ENCODE data around the gene CTNNBL1.
"Not testable (repeated sequence)": the region's sequence is repeated elsewhere in the genome, so short reads cannot be mapped to it uniquely, and the experiment has no call there.

Gene CTNNBL1

DNA sequence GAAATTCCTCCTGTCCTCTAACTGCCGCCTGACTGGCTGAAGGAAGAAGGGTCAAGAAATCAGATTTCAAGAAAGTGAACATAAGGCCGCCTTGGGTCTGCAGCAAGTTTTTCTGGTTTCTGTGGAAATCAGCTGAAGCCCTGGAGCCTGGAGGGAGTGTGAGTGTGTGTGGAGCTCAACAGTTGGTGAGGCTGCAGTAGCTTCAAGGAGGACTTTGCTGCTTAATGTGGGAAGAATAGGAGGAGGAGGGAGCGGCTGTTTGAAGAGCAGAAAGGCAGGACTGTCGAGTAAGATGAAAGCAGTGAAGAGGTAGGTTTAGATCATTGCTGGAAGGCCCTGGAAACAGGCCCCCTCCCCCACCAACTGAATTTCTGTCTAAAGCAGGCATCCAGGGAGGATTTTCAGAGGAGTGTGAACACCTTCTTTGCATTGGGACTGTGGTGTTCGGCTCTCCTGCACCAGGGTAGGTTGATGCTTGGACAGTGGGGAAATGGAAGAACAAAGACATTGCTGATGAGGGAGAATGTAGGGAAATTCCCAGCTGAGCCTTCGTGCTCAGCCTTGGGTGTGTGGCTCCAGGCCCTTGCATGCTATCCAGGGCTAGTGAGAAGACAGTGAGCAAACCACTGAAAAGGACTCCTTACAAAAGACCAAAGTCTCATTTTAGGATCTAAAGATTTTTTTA, 129.6 kb downstream of the CTNNBL1 start:
- no peak for DNase-seq

- no peak for DNase-seq
Measured at GRCh38 chr20:37827605-37828004, 133.8 kb downstream of the CTNNBL1 start.

- no peak for DNase-seq
Measured at GRCh38 chr20:37828684-37829083, 134.9 kb downstream of the CTNNBL1 start.

DNA sequence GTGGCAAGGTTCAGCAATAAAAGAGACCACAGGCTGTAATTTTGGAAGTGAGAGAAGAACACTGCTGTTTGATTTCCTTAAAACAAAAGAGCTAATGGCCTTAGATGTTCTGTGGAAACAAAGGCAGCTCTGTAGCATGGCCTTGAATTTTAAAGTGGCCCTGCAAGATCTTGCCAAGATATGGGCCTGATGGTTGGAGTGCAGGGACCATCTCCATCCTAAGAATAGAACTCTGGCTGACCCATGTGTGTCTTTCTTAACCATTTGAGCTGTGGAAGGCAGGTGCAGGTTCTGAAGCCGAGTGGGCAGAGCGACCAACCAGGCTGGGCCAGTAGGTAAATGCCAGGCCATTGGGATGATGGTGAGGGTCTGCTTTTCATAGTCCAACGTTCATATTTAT, 135.3 kb downstream of the CTNNBL1 start:
- no peak for DNase-seq

GRCh38 chr20:37833221-37833896, 139.5 kb downstream of the CTNNBL1 start:
- no peak for DNase-seq

GRCh38 chr20:37836926-37837325, 143.1 kb downstream of the CTNNBL1 start:
- no peak for DNase-seq

DNA sequence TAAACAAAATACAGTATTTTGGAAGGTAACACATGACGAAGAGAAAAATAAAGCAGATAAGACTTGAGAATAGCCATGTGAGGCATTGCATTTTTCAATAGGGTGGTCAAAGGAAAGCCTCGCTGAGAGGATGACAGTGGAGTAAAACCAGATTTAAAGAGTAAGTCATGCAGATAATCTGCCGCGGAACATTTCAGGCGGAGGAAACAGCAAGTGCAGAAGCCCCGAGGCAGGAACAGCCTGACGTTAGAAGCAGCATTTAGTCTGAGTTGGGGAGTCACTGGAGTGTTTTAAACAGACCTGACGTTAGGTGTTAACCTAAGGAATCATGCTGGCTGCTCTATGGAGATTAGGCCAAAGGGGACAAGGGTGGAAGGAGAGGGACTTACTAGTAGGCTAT, 144.1 kb downstream of the CTNNBL1 start:
- no peak for DNase-seq

GRCh38 chr20:37838769-37839431, 145.1 kb downstream of the CTNNBL1 start:
- DNase-seq: no peak

GRCh38 chr20:37839432-37839827, 145.6 kb downstream of the CTNNBL1 start:
- DNase-seq: no peak

DNA sequence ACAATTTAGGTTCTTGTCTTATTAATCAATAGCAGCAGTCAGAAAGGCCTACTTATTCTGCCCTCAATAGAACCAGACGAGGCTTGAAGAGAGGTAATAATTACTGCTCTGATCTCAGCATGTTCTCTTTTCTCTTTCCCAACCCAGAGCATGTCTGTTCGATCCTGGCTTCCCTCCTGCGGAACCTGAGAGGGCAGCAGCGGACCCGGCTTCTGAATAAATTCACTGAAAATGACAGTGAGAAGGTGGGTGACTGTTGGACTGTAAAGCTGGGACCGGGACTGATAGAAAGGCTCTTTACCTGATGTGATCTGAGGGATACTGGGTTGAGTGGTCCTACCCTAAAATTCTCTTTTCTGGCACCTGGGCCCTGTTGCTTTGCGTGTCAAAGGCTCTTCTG, 146.1 kb downstream of the CTNNBL1 start:
- no peak for DNase-seq

DNA sequence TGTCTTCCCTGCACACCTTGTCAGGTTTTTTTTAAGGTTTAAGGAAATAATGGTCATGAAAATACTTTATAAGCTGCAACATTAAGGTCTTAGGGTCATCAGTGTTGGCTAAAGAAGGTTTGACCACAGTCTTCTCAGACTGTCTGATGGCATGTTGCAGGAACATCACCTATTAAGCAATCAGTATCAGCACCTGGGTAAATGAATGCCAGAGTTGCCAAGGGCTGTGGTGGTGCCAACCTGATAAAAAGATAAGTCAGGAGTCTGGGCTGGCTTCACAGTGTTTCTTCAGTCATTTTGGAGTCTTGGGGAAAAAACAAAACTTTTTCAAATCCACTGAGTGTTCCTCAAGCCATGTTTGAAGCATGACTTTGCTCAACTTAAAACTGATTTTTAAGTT, 147.6 kb downstream of the CTNNBL1 start:
- no peak for DNase-seq

DNA sequence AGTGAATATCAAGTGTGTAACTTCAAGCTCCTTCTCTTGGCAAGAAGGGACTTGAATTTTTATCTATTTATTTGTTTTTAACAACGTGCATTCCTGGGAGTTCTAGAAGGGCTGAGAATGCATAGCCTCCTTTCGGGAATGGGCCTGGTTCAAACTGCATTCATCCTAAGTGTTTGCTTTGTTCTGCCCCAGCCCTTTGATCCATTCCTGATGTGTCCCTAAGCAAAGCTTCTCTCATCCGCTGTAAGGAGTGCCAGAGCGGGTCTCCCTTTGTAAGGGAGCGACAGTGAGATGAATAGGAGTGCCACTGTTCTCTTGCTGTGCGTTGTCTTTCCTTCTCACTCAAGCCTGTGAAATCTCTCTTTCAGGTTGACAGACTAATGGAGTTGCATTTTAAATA, 148.1 kb downstream of the CTNNBL1 start:
- no peak for DNase-seq

- no peak for DNase-seq
Measured at GRCh38 chr20:37845241-37845681, 151.4 kb downstream of the CTNNBL1 start.

DNA sequence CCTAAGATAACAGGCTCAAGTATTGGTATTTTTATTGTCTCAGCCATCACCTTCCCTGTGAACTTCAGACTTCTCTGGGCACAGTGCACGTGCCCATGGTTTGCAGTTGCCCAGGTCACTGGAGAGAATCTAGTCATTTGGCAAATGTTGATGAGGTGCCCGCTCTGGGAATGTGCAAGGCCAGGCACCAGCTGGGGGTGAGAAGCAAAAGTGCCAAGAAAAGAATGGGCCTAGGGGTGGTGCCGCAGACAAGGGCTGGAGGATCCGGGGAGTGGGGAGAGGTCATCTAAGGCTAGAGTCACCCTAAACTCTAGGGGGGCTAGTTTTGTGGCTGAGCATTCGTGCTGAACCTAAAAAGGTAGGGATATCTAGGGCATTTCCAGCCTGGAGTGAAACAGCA, 152.0 kb downstream of the CTNNBL1 start:
- DNase-seq: no peak

- no peak for DNase-seq
Measured at GRCh38 chr20:37846573-37846972, 152.7 kb downstream of the CTNNBL1 start.

- DNase-seq: no peak
Measured at GRCh38 chr20:37848706-37849105, 154.9 kb downstream of the CTNNBL1 start.

DNA sequence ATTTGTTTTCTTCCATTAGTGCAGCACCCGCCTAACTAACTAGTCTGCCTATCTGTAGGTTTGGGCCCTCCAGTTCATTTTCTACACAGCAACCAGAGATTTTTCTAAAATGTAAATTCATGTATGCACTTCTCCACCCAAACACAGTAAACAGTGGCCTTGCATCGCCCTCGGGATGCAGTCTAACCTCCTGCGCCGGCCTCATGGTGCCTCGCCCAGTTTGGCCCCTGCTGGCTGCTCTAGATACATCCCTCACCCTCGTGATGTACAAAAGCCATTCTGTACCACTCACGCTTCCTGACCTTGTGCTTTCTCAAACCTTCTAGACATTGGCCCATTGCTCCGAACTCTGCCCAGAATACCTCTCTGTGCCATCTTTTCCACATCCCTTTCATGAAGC, 155.3 kb downstream of the CTNNBL1 start:
- DNase-seq: no peak

GRCh38 chr20:37849566-37849965, 155.7 kb downstream of the CTNNBL1 start:
- no peak for DNase-seq

DNA sequence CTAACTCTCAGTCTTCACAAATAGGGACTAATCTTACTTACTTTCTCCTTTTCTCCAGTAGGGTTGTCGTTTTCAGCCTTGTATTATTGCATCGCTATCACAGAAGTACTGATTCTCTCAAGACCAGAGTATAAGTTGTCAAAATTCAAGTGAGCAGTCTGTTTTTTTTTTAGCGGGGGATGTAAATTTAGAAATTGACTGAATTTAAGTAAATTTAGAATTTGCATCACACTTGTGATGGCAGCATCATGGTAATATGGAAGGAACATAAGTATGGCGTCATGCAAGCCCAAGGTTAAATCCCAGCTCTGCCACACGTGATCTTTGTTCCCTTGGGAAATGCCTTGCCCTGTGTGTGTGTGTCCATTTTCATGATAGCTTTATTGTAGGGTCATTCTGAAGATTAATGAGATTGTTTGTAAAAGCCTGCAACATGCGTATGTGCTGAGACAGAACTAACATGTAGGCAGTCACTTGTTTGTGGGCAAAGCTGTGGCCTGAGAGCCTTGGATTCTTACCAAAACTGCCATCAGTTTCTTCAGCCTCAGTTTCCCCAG, 156.3 kb downstream of the CTNNBL1 start:
- DNase-seq: no peak

DNA sequence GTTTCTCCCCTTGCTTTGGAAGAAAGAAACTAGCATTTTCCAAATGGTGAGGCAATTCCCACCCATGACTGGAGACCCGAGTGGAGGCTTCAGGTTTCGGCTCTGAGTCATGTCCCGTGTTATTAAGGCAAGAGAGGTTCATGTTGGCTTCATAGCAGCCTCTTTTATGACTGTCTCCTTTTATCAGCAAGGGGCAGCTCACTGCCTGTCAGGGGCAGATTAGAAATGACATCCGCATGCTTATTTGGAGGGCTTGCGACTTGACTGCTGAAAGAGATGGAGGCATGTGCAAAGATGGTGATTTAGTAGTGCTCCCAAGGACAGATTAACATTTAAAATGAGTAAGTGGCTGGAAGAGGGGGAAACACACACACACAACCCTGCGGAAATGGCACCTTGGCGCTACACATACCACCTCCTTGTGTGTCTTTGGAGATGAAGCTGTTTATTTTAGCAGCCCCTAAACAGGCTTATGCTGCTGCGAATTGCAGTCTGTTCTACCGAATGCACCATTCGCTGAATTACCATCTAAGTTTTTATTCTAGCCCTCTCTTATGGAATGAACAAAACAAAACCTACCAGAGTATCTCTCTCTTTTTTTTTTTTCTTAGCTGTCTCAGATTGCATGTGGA, 157.0 kb downstream of the CTNNBL1 start:
- DNase-seq: no peak

GRCh38 chr20:37852666-37853065, 158.8 kb downstream of the CTNNBL1 start:
- DNase-seq: no peak

DNA sequence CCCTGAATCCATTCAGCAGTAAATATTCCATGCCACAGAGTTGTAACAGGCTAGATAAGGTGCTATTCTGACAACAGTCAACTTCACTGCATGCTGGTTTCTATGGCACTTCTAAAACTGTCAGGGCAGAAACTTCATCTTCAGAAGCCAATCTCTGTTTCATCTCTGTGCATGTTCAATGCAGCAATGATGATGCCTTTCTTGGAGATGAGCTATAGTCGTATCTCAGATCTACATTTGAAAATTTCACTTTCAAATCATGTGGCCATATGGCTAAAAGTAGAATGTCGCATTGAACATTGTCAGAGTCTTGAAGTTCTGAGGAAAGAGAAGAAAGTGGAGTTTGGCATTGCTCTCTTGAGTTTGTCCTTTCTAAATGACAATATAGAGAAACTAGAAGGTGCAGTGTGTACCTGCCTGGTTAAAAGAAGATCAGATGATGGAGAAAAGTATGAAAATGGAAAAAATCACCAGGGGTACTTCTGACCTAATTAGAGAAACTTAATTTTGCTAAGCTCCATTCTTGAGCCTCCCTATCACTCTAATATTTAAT, 160.1 kb downstream of the CTNNBL1 start:
- DNase-seq: no peak

- DNase-seq: not testable (repeated sequence)
Measured at GRCh38 chr20:37856034-37856433, 162.2 kb downstream of the CTNNBL1 start.

Measured in hippocampal formation (tissue), 2 donors.